Measurements from ENCODE around the gene ARID5A.
"Not testable (repeated sequence)": the region's sequence is repeated elsewhere in the genome, so short reads cannot be mapped to it uniquely, and the experiment has no call there.

Gene ARID5A

GRCh38 chr2:96495982-96496629, 40.4 kb upstream of the ARID5A start:
- TF ChIP-seq CTCF (conservative IDR thresholded peaks at IDR 0.05; ENCODE audit: low read depth) = no peak
- ChIA-PET CTCF (interaction anchor here (0.7 kb wide), 1 partner anchor 396 kb away, joined by 3 read pairs; no protein-coding TSS in a partner anchor), POLR2A (ENCODE audit: low non-redundant PET) (no interaction called here)
- H3K27ac ChIP-seq = no peak overlapping the region
- DNase-seq (ENCODE audit: low spot score) = no peak

DNA sequence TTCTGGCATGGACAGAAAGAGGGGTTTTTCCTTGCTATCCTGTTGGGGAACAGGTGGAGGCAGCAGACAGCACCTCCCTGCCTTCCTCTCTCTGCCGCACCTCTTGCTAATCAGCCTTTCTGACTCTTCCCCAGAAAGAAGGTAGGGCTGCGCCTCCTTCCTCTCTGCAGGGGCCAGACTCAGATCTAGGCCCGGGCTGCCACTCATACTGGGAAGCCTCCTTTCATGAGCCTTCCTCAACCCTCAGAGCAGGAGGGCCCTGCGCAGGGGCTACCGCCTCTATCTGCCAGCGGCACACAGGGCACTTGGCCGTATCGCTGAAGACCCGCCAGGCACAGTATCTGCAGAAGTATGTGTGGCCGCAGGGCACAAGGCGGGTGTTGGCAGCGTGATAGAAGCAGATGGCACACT, 38.5 kb upstream of the ARID5A start:
- TF ChIP-seq CTCF (conservative IDR thresholded peaks at IDR 0.05; ENCODE audit: low read depth) = no peak
- CTCF ChIA-PET = no interaction called here
- no peak for DNase-seq (ENCODE audit: low spot score)
- H3K27ac ChIP-seq = no peak overlapping the region
- POLR2A ChIA-PET (ENCODE audit: low non-redundant PET) = no interaction called here

GRCh38 chr2:96498611-96499010, 37.9 kb upstream of the ARID5A start:
- CTCF ChIA-PET = interaction anchor here (0.7 kb wide), 1 partner anchor 50 kb away, joined by 3 read pairs; no protein-coding TSS in a partner anchor
- H3K27ac ChIP-seq; POLR2A ChIA-PET (ENCODE audit: low non-redundant PET); DNase-seq (ENCODE audit: low spot score): not testable (repeated sequence)

DNA sequence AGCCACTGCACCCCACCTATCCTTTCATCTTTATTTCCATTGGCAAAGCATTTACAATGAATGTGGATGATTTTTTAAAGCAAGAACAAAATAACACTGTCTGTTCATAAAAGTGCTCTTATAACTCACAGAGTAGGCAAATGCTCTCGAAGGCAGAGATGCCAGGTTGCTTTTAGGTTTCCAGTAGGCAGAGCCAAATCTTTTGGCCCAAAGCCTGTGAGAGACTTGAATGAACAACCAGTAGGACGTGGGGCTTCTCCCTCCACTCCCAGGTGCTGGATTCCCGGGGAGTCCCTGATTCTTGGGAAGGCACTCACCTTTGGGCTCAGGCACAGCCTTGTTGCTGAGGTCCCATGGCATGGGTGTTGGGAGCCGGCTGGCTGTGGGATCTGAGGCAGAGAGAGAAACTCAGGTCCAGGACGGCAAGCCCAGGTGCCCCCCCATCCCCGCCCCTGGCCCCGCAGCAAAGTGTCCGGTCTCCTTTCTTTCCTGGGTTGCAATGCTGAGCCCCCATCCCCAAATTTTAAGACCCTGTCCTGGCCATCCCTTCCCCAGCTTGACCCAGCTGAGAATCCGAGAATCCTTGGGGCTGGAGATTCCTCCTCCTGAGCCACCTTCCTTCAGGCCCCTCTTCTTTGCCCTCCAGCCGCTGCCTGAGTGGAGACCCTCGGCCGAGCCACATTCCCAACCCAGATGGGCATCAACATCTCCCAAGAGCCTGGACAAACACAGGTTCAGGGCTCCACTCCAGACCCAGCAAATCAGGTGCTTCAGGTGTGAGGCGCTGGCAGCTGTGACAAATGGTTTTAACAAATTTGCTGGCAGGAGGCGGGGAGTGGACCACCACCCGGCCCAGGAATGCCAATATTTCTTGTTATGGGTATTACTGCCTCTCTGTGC, 37.2 kb upstream of the ARID5A start:
- ChIA-PET POLR2A (ENCODE audit: low non-redundant PET) (no interaction called here), CTCF (interaction anchor here (0.7 to 1.0 kb wide), 2 partner anchors 10 to 51 kb away, joined by 3 to 5 read pairs; no protein-coding TSS in a partner anchor)
- no peak for TF ChIP-seq CTCF (conservative IDR thresholded peaks at IDR 0.05; ENCODE audit: low read depth)
- no peak overlapping the region for H3K27ac ChIP-seq
- DNase-seq (ENCODE audit: low spot score) = no peak

GRCh38 chr2:96500385-96501066, 36.0 kb upstream of the ARID5A start:
- DNase-seq (ENCODE audit: low spot score) = no peak
- no peak overlapping the region for H3K27ac ChIP-seq
- TF ChIP-seq CTCF (conservative IDR thresholded peaks at IDR 0.05; ENCODE audit: low read depth) = no peak
- POLR2A ChIA-PET (ENCODE audit: low non-redundant PET) = no interaction called here
- CTCF ChIA-PET = interaction anchor here (1.0 kb wide), 1 partner anchor 9 kb away, joined by 5 read pairs; no protein-coding TSS in a partner anchor

GRCh38 chr2:96501471-96501874, 35.1 kb upstream of the ARID5A start:
- DNase-seq (ENCODE audit: low spot score) = no peak
- H3K27ac ChIP-seq = no peak overlapping the region
- ChIA-PET CTCF (no interaction called here), POLR2A (ENCODE audit: low non-redundant PET) (no interaction called here)
- TF ChIP-seq CTCF (conservative IDR thresholded peaks at IDR 0.05; ENCODE audit: low read depth) = no peak
